NT2/D1 (cell line): ENCODE results near the gene TBKBP1.

Experiments
- SUZ12 ChIP-seq: IDR thresholded peaks from 2 replicates; pipeline ENCODE4 v1.6.1; 2011; ENCODE audit not compliant: insufficient read length, insufficient read depth; ENCODE audit errors: extremely low read depth
- YY1 ChIP-seq: IDR thresholded peaks from 2 replicates; pipeline ENCODE4 v1.6.1; 2011; ENCODE audit not compliant: insufficient read length, insufficient read depth
- ZNF274 ChIP-seq: IDR thresholded peaks from 2 replicates; pipeline ENCODE4 v1.6.1; 2011; ENCODE audit warnings: mild to moderate bottlenecking, low read depth, low read length

GRCh38 chr17:47684025-47684424 is 9.9 kb upstream of the TBKBP1 start:
- no peak for TF ChIP-seq YY1
- TF ChIP-seq ZNF274 = no peak
- no peak for TF ChIP-seq SUZ12
